Measurements from ENCODE around the gene PKP3.

The PKP3 gene

DNA sequence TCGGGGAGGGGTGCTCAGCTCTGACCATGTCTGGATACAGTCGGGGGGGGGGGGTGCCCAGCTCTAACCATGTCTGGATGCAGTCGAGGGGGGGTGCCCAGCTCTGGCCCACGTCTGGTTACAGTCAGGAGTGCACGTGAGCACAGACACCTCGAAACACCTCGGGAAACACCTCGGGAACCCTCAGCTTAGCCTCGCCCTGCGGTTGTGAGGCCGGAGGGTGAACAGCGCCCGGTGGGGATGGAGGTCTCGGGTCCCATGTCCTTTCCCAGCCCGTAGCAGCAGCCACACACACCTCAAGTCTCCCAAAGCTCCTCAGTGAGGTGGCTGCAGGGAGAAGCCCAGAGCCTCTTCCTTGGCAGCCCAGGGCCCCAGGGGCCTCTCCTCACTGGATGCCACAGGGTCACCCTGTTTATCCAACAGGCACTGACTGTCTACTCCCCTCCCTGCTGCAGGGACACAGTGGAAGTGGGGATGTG lies 18.7 kb downstream of the PKP3 start:
- no peaks in the 10 kb centered on the region for H3K9me3 ChIP-seq (ENCODE audit: control extremely low read depth in 1 of 5, control insufficient read depth in 4 of 5, insufficient read depth in 2 of 5, low read depth in 1 of 5, low read length in 4 of 5)
- DNase-seq = no peak
- H3K4me3 ChIP-seq (ENCODE audit: control insufficient read depth in 1 of 7, extremely low read depth in 1 of 7, insufficient read depth in 4 of 7, low read depth in 2 of 7, low read length in 6 of 7) = peak overlapping the region in 2 of 7 experiments; percentile 88 to 91
- WGBS (ENCODE audit: insufficient coverage) = 91% methylated on average over 7 of the region's 15 CpGs
- CTCF ChIA-PET = interaction anchor here (0.6 to 2.0 kb wide), 2 partner anchors 37 to 112 kb away, joined by 3 to 7 read pairs; no protein-coding TSS in a partner anchor
- H3K27ac ChIP-seq (ENCODE audit: insufficient read depth in 1 of 2, low read depth in 1 of 2, low read length in 2 of 2, poor library complexity in 1 of 2, severe bottlenecking in 2 of 2) = peak overlapping the region in 1 of 2 experiments; percentile 34
- H3K36me3 ChIP-seq (ENCODE audit: control insufficient read depth in 4 of 4, insufficient read depth in 4 of 4, low read length in 3 of 4) = peaks cover 0 to 9% (median 4%) of the 10 kb centered on the region in 4 experiments
- H3K27me3 ChIP-seq (replicated peaks in 2 of 5; ENCODE audit: control insufficient read depth in 4 of 5, insufficient read depth in 5 of 5, low read length in 4 of 5) = no peaks in the 10 kb centered on the region
- POLR2A ChIA-PET = interaction anchor here (0.6 to 0.7 kb wide), 2 partner anchors 31 to 204 kb away, joined by 4 read pairs; no protein-coding TSS in a partner anchor
- H3K4me1 ChIP-seq (ENCODE audit: control extremely low read depth in 1 of 4, control insufficient read depth in 4 of 4, insufficient read depth in 4 of 4, low read length in 3 of 4) = peaks cover 5 to 53% (median 49%) of the 10 kb centered on the region in 4 experiments

DNA sequence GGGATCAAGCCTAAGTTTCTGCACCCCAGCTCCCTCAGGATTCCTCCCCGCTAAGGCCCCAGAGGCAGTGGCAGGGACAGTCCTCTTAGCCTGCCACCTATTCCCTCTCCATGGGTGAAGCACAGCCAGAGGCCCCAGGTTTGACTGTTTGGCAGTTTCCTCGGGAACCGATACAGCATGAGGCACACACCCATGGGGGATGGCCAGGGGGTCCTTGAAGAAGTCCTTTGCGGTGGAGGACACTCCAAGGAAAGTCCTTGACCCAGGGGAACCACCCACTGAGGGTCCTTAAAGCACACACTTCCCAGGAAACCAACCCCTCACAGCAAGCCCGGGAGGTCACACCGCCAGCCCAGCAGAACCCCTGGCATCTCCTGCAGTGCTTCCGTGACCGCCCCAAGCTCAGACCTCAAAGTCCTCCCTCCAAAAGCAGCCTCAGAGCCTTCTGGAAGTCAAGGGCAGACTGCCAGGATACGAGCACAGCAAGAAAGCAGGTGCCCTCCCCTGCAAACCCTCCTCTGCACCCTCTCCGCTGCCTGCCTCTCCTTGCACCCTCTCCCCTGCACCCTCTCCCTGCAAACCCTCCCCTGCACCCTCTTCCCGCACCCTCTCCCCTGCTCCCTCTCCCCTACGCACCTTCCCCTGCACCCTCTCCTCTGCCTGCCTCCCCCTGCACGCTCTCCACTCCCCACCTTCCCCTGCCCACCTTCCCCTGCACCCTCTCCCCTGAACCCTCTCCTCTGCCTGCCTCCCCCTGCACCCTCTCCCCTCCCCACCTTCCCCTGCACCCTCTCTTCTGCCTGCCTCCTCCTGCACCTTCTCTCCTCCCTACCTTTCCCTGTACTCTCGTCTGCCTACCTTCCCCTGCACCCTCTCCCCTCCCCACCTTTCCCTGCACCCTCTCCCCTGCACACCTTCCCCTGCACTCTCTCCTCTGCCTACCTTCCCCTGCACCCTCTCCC lies 19.4 kb downstream of the PKP3 start:
- CTCF ChIA-PET = interaction anchor here (0.6 to 2.0 kb wide), 3 partner anchors 17 to 111 kb away, joined by 3 to 7 read pairs (median 5); no protein-coding TSS in a partner anchor
- DNase-seq = peak in 2 of 3 donors; percentile 40 to 48
- peak overlapping the region in 1 of 2 experiments; percentile 34 for H3K27ac ChIP-seq (ENCODE audit: insufficient read depth in 1 of 2, low read depth in 1 of 2, low read length in 2 of 2, poor library complexity in 1 of 2, severe bottlenecking in 2 of 2)
- H3K4me1 ChIP-seq (ENCODE audit: control extremely low read depth in 1 of 4, control insufficient read depth in 4 of 4, insufficient read depth in 4 of 4, low read length in 3 of 4) = peaks cover 5 to 50% (median 49%) of the 10 kb centered on the region in 4 experiments
- WGBS (ENCODE audit: insufficient coverage) = 17% methylated on average over 12 of the region's 14 CpGs
- H3K4me3 ChIP-seq (ENCODE audit: control insufficient read depth in 1 of 7, extremely low read depth in 1 of 7, insufficient read depth in 4 of 7, low read depth in 2 of 7, low read length in 6 of 7) = peak overlapping the region in 5 of 7 experiments; percentile 6 to 91 (median 48)
- no peaks in the 10 kb centered on the region for H3K27me3 ChIP-seq (replicated peaks in 2 of 5; ENCODE audit: control insufficient read depth in 4 of 5, insufficient read depth in 5 of 5, low read length in 4 of 5)
- POLR2A ChIA-PET = interaction anchor here (0.7 kb wide), 1 partner anchor 30 kb away, joined by 4 read pairs; no protein-coding TSS in a partner anchor
- H3K9me3 ChIP-seq (ENCODE audit: control extremely low read depth in 1 of 5, control insufficient read depth in 4 of 5, insufficient read depth in 2 of 5, low read depth in 1 of 5, low read length in 4 of 5) = no peaks in the 10 kb centered on the region
- H3K36me3 ChIP-seq (ENCODE audit: control insufficient read depth in 4 of 4, insufficient read depth in 4 of 4, low read length in 3 of 4) = peaks cover 0 to 8% (median 3%) of the 10 kb centered on the region in 4 experiments

DNA sequence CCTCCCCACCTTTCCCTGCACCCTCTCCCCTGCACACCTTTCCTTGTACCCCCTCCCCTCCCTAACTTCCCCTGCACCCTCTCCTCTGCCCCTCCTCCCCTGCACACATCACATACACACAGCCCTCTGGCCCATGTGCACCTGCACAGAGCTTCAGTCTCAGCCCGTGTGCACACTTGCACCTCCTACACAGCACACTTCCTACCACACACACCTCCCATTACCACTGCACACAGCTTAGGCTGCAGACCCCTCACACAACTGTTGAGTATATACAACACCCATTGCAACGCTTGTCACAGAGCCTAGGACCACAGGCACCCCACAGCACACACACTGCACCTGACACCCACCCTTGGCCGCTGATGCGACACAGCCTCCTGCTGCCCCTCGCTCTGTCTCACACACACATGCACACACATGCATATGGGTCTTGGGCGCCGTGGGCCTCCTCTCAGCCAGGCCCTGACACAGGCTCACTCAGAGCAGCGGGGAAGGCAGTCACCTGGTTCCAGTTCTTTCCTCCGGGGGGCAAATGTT lies 20.4 kb downstream of the PKP3 start:
- no peaks in the 10 kb centered on the region for H3K27me3 ChIP-seq (replicated peaks in 2 of 5; ENCODE audit: control insufficient read depth in 4 of 5, insufficient read depth in 5 of 5, low read length in 4 of 5)
- POLR2A ChIA-PET = interaction anchor here (0.7 kb wide), 1 partner anchor 92 kb away, joined by 3 read pairs; no protein-coding TSS in a partner anchor
- peak overlapping the region; percentile 39 to 91 (median 75) for H3K4me3 ChIP-seq (ENCODE audit: control insufficient read depth in 1 of 7, extremely low read depth in 1 of 7, insufficient read depth in 4 of 7, low read depth in 2 of 7, low read length in 6 of 7)
- H3K36me3 ChIP-seq (ENCODE audit: control insufficient read depth in 4 of 4, insufficient read depth in 4 of 4, low read length in 3 of 4) = peaks cover 0 to 5% (median 0%) of the 10 kb centered on the region in 4 experiments
- CTCF ChIA-PET = interaction anchor here (1.0 to 2.8 kb wide), 3 partner anchors 11 to 34 kb away, joined by 4 to 19 read pairs (median 5); no protein-coding TSS in a partner anchor
- no peak for DNase-seq
- H3K9me3 ChIP-seq (ENCODE audit: control extremely low read depth in 1 of 5, control insufficient read depth in 4 of 5, insufficient read depth in 2 of 5, low read depth in 1 of 5, low read length in 4 of 5) = no peaks in the 10 kb centered on the region
- H3K4me1 ChIP-seq (ENCODE audit: control extremely low read depth in 1 of 4, control insufficient read depth in 4 of 4, insufficient read depth in 4 of 4, low read length in 3 of 4) = peaks cover 5 to 50% (median 49%) of the 10 kb centered on the region in 4 experiments
- H3K27ac ChIP-seq (ENCODE audit: insufficient read depth in 1 of 2, low read depth in 1 of 2, low read length in 2 of 2, poor library complexity in 1 of 2, severe bottlenecking in 2 of 2) = peak overlapping the region; percentile 66 to 77
- 3% methylated on average over 8 of the region's 9 CpGs for WGBS (ENCODE audit: insufficient coverage)

DNA sequence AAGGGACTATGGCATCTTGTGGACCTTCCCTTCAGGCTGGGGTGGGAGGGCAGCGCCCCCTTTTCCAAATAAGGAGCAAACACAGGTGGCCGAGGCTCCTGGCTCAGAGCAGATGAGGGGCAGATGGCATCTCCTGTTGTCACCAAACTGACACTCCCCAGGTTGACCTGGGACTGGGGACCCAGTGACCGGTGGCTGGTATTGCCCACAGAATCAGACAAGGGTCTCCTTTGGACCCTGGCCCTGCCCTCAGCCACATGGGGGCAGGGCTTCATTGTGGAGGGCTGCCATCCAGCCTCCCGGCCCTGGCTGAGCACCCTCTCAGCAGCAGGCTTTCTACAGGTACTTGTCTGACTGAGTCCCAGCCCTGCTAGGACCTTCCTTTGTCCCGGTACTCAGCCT lies 21.6 kb downstream of the PKP3 start:
- H3K27ac ChIP-seq (ENCODE audit: insufficient read depth in 1 of 2, low read depth in 1 of 2, low read length in 2 of 2, poor library complexity in 1 of 2, severe bottlenecking in 2 of 2) = peak overlapping the region in 1 of 2 experiments; percentile 54
- WGBS (ENCODE audit: insufficient coverage) = 27% methylated on average over 5 of the region's 5 CpGs
- no peaks in the 10 kb centered on the region for H3K27me3 ChIP-seq (replicated peaks in 2 of 5; ENCODE audit: control insufficient read depth in 4 of 5, insufficient read depth in 5 of 5, low read length in 4 of 5)
- no peaks in the 10 kb centered on the region for H3K9me3 ChIP-seq (ENCODE audit: control extremely low read depth in 1 of 5, control insufficient read depth in 4 of 5, insufficient read depth in 2 of 5, low read depth in 1 of 5, low read length in 4 of 5)
- ChIA-PET CTCF (interaction anchor here (1.0 to 2.8 kb wide), 5 partner anchors 10 to 35 kb away, joined by 3 to 19 read pairs (median 5); no protein-coding TSS in a partner anchor), POLR2A (interaction anchor here (2.0 kb wide), 1 partner anchor 9 kb away, joined by 8 read pairs; no protein-coding TSS in a partner anchor)
- DNase-seq = peak in 1 of 3 donors; percentile 19
- peak overlapping the region in 6 of 7 experiments; percentile 65 to 91 (median 77) for H3K4me3 ChIP-seq (ENCODE audit: control insufficient read depth in 1 of 7, extremely low read depth in 1 of 7, insufficient read depth in 4 of 7, low read depth in 2 of 7, low read length in 6 of 7)
- H3K4me1 ChIP-seq (ENCODE audit: control extremely low read depth in 1 of 4, control insufficient read depth in 4 of 4, insufficient read depth in 4 of 4, low read length in 3 of 4) = peaks cover 5 to 50% (median 49%) of the 10 kb centered on the region in 4 experiments
- no peaks in the 10 kb centered on the region for H3K36me3 ChIP-seq (ENCODE audit: control insufficient read depth in 4 of 4, insufficient read depth in 4 of 4, low read length in 3 of 4)

DNA sequence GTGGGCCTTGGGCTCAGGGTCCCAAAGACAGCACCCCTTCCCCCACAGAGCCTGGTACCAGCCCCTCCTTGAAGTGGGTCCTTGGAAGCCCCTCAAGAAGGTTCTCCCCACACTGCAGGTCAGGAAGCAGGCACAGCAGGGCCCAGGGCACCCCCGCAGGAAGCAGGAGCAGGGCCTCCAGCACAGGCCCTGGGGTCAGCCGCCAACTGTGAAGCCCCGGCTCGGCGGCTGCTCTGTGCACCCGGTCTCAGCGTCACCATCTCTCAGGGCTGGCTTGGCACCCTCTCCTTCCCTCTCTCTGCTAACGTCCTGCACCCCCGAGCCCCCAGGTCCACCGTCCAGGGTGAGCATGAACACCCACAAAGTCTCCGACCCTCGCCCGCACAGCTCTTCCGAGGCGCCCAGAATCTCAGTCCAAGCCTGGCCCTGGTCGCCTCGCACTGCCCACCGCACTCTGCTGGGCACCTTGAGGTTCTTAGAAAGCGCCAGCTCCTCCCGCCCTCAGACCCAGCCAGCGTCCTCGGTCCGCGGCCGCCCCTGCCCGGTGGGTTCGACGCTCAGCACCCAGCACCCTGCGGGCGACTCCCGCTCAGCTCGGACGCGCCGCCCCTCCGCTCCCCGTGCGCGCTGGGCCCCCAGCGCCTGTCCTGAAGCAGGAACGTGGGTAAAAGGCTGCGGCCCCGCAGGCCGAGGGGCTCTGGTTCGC lies 22.2 kb downstream of the PKP3 start:
- ChIA-PET POLR2A (interaction anchor here (0.6 to 2.0 kb wide), 3 partner anchors 10 to 334 kb away, joined by 3 to 8 read pairs (median 8); partner anchors contain the start of gene PTDSS2), CTCF (interaction anchor here (0.6 to 2.8 kb wide), 7 partner anchors 10 to 208 kb away, joined by 3 to 19 read pairs (median 3); no protein-coding TSS in a partner anchor)
- 2% methylated on average over 44 of the region's 45 CpGs for WGBS (ENCODE audit: insufficient coverage)
- Histone ChIP-seq H3K36me3 (ENCODE audit: control insufficient read depth in 4 of 4, insufficient read depth in 4 of 4, low read length in 3 of 4) (no peaks in the 10 kb centered on the region), H3K4me3 (ENCODE audit: control insufficient read depth in 1 of 7, extremely low read depth in 1 of 7, insufficient read depth in 4 of 7, low read depth in 2 of 7, low read length in 6 of 7) (peak overlapping the region; percentile 64 to 91 (median 75)), H3K4me1 (ENCODE audit: control extremely low read depth in 1 of 4, control insufficient read depth in 4 of 4, insufficient read depth in 4 of 4, low read length in 3 of 4) (peaks cover 5 to 50% (median 49%) of the 10 kb centered on the region in 4 experiments), H3K27ac (ENCODE audit: insufficient read depth in 1 of 2, low read depth in 1 of 2, low read length in 2 of 2, poor library complexity in 1 of 2, severe bottlenecking in 2 of 2) (no peak overlapping the region), H3K9me3 (ENCODE audit: control extremely low read depth in 1 of 5, control insufficient read depth in 4 of 5, insufficient read depth in 2 of 5, low read depth in 1 of 5, low read length in 4 of 5) (no peaks in the 10 kb centered on the region), H3K27me3 (replicated peaks in 2 of 5; ENCODE audit: control insufficient read depth in 4 of 5, insufficient read depth in 5 of 5, low read length in 4 of 5) (no peaks in the 10 kb centered on the region)
- DNase-seq = no peak

Measured in common myeloid progenitor, CD34-positive (primary cell).